Common myeloid progenitor, CD34-positive (primary cell): ENCODE data around the gene CDO1.

Source experiments
- CTCF ChIA-PET: fragments of 350-600 bp; sonication (Branson Sonifier 250); formaldehyde crosslinking; loops from one replicate; lab custom pipeline; 2021; ENCODE audit warnings: antibody characterized with exemption; lab: Charles Lee
- POLR2A ChIA-PET: fragments of 350-600 bp; sonication (Branson Sonifier 250); formaldehyde crosslinking; loops from one replicate; lab custom pipeline; 2021; ENCODE audit warnings: antibody characterized with exemption; lab: Charles Lee
- DNase-seq, 3 donors: peaks; one replicate each; pipeline versions ENCODE4 v3.0.0 to v3.0.0-alpha.2; 2013
- H3K27ac ChIP-seq, 2 experiments: 1 replicate in 1 of 2; 2 replicates in 1 of 2; pipeline ENCODE4 v1.7.0; 2013; ENCODE audit warnings: inconsistent platforms in 2 of 2, low read length in 2 of 2, mild to moderate bottlenecking in 2 of 2, low read depth in 1 of 2, moderate library complexity in 1 of 2; ENCODE audit not compliant: severe bottlenecking in 2 of 2, insufficient read depth in 1 of 2, poor library complexity in 1 of 2
- H3K27me3 ChIP-seq, 5 experiments: replicated peaks in 2 of 5; 1 replicate in 3 of 5; 2 replicates in 2 of 5; pipeline versions ENCODE4 v1.6.1 to v1.7.0; 2013; ENCODE audit warnings: low read length in 4 of 5, mild to moderate bottlenecking in 2 of 5, moderate library complexity in 2 of 5, inconsistent platforms in 1 of 5; ENCODE audit not compliant: insufficient read depth in 5 of 5, control insufficient read depth in 4 of 5
- H3K36me3 ChIP-seq, 4 experiments: 1 replicate in 2 of 4; 2 replicates in 2 of 4; pipeline versions ENCODE4 v1.6.1 to v1.7.0; 2013; ENCODE audit warnings: low read length in 3 of 4, control low read depth in 1 of 4, mild to moderate bottlenecking in 1 of 4; ENCODE audit not compliant: control insufficient read depth in 4 of 4, insufficient read depth in 4 of 4
- H3K4me1 ChIP-seq, 4 experiments: 1 replicate in 3 of 4; 2 replicates in 1 of 4; pipeline versions ENCODE4 v1.6.1 to v1.7.1; 2013; ENCODE audit warnings: low read length in 3 of 4, mild to moderate bottlenecking in 3 of 4, control low read depth in 1 of 4, inconsistent platforms in 1 of 4, moderate library complexity in 1 of 4; ENCODE audit not compliant: control insufficient read depth in 4 of 4, insufficient read depth in 4 of 4; ENCODE audit errors: control extremely low read depth in 1 of 4
- H3K4me3 ChIP-seq, 7 experiments: 1 replicate in 4 of 7; 2 replicates in 3 of 7; pipeline versions ENCODE4 v1.5.1 to v1.7.0; 2013; ENCODE audit warnings: mild to moderate bottlenecking in 7 of 7, low read length in 6 of 7, moderate library complexity in 6 of 7, inconsistent platforms in 2 of 7, low read depth in 2 of 7, control low read depth in 1 of 7; ENCODE audit not compliant: insufficient read depth in 4 of 7, control insufficient read depth in 1 of 7; ENCODE audit errors: extremely low read depth in 1 of 7
- H3K9me3 ChIP-seq, 5 experiments: 1 replicate in 4 of 5; 2 replicates in 1 of 5; pipeline versions ENCODE4 v1.6.1 to v1.7.1; 2013; ENCODE audit warnings: low read length in 4 of 5, mild to moderate bottlenecking in 2 of 5, inconsistent platforms in 1 of 5, low read depth in 1 of 5, moderate library complexity in 1 of 5; ENCODE audit not compliant: control insufficient read depth in 4 of 5, insufficient read depth in 2 of 5; ENCODE audit errors: control extremely low read depth in 1 of 5
- WGBS: methylation state at CpG from one replicate; pipeline ENCODE4 v1.1.5; 2013; ENCODE audit not compliant: insufficient coverage; 5-methylcytosine and 5-hydroxymethylcytosine counted together

Gene CDO1

GRCh38 chr5:115854139-115854538 lies 37.7 kb upstream of the CDO1 start:
- H3K27ac ChIP-seq = no peak overlapping the region
- H3K27me3 ChIP-seq = no peaks in the 10 kb centered on the region
- peaks cover 0 to 7% (median 2%) of the 10 kb centered on the region in 4 experiments for H3K36me3 ChIP-seq
- POLR2A ChIA-PET = no interaction called here
- peaks cover 0 to 9% (median 2%) of the 10 kb centered on the region in 5 experiments for H3K9me3 ChIP-seq
- CTCF ChIA-PET = no interaction called here
- H3K4me1 ChIP-seq = peaks cover 0 to 5% (median 0%) of the 10 kb centered on the region in 4 experiments
- H3K4me3 ChIP-seq = no peak overlapping the region
- no peak for DNase-seq
- 100% methylated on average over 1 of the region's 3 CpGs for WGBS

DNA sequence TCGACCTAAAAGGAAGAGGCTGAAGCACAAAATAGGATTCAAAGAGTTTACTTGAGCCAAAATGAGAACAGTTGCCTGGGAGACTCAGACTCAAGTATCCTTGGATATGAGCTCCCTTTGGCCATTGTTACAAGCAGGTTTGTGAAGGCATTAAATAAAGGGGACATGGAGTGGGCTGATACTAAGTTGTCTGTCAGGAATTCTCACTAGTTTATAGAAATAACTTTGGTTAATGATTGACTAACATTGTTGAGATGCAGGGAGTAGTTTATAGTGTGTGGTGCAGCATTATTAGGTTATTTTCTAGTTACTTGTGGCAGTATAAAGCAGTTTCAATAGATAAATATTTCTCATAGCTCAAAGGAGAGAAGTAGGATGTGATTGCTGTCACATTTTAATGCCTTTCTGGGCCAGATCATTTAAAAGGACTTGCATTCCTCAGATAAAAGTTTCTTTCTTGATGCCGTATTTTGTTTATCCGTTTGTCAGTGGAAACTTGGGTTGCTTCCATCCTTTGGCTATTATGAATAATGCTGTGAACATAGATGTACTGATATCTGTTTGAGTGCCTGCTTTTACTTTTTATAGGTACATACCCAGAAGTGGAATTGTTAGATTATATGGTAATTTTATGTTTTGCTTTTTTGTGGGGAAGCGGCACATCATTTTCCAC lies 34.4 kb upstream of the CDO1 start:
- Histone ChIP-seq H3K9me3 (peaks cover 0 to 9% (median 2%) of the 10 kb centered on the region in 5 experiments), H3K4me3 (no peak overlapping the region), H3K27me3 (no peaks in the 10 kb centered on the region), H3K36me3 (peaks cover 0 to 7% (median 2%) of the 10 kb centered on the region in 4 experiments), H3K4me1 (no peaks in the 10 kb centered on the region), H3K27ac (no peak overlapping the region)
- WGBS = 100% methylated on average over 1 of the region's 4 CpGs
- ChIA-PET CTCF (no interaction called here), POLR2A (no interaction called here)
- no peak for DNase-seq

DNA sequence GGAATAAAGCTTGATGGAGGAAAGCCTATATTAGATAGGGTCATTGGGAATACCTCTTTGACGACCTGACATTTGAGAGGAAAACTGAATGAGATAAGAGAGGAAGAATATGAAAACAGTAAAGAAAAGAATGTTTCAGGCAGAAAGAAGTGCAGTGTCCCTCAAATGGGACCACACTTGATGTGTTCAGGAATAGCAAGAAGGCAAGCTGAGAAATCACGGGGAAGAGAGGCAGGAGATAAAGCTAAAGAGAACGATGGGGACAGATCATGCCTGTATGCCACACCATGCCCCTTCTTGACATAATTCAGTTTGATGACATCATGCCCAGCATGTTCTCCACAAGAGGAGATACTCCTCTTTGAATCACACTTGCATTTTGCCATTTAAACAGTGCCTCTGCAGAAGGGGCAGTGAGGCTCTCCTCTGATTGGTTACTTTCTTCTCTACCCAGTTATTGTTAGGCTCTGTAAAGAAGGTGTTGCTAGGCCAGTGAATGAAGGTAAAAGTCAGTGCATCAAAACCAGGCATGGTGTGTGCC lies 32.9 kb upstream of the CDO1 start:
- peaks cover 0 to 5% (median 2%) of the 10 kb centered on the region in 4 experiments for H3K36me3 ChIP-seq
- ChIA-PET POLR2A (no interaction called here), CTCF (interaction anchor here (0.7 to 0.8 kb wide), 2 partner anchors 10 to 16 kb away, joined by 3 read pairs; no protein-coding TSS in a partner anchor)
- peaks cover 0 to 4% (median 3%) of the 10 kb centered on the region in 4 experiments for H3K4me1 ChIP-seq
- no peaks in the 10 kb centered on the region for H3K27me3 ChIP-seq
- H3K4me3 ChIP-seq = no peak overlapping the region
- WGBS = 98% methylated on average over 3 of the region's 3 CpGs
- DNase-seq = no peak
- H3K9me3 ChIP-seq = peaks cover 0 to 9% (median 2%) of the 10 kb centered on the region in 5 experiments
- no peak overlapping the region for H3K27ac ChIP-seq

GRCh38 chr5:115847290-115847689 lies 30.8 kb upstream of the CDO1 start:
- Histone ChIP-seq H3K4me1 (peaks cover 12 to 23% (median 19%) of the 10 kb centered on the region in 4 experiments), H3K4me3 (no peak overlapping the region), H3K9me3 (no peaks in the 10 kb centered on the region), H3K36me3 (no peaks in the 10 kb centered on the region), H3K27ac (no peak overlapping the region), H3K27me3 (no peaks in the 10 kb centered on the region)
- DNase-seq = no peak
- ChIA-PET CTCF (interaction anchor here (1.2 kb wide), 1 partner anchor 40 kb away, joined by 3 read pairs; no protein-coding TSS in a partner anchor), POLR2A (no interaction called here)
- WGBS = no CpG with 5 or more reads among the region's 7 CpGs

DNA sequence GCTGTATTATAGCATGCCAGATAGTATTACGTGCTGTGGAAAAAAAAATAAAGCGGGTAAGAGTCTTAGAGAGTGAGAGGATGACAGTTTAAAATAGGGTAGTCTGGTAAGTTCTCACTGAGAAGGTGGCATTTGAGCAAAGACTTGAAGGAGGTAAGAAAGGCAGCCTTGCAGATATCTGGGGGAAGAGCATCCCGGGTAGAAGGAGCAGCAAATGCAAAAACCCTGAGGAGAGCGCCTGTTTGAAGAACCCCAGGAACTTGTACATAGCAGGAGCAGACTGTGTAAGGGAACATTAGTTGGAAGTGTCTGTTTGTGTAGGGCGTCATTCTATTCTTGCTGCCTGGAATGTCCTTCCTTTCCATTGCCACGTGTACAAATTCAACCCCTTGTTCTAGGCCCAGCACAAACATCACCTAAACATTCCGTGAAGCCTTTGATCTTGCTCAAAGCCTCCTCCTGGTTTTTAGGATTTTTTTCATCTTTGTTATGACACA lies 27.9 kb upstream of the CDO1 start:
- H3K9me3 ChIP-seq = no peaks in the 10 kb centered on the region
- no peaks in the 10 kb centered on the region for H3K27me3 ChIP-seq
- 95% methylated on average over 6 of the region's 7 CpGs for WGBS
- H3K4me3 ChIP-seq = peak overlapping the region in 1 of 7 experiments; percentile 45
- no peaks in the 10 kb centered on the region for H3K36me3 ChIP-seq
- ChIA-PET POLR2A (no interaction called here), CTCF (interaction anchor here (1.1 kb wide), 1 partner anchor 210 kb away, joined by 3 read pairs; no protein-coding TSS in a partner anchor)
- H3K27ac ChIP-seq = no peak overlapping the region
- DNase-seq = no peak
- peaks cover 21 to 38% (median 29%) of the 10 kb centered on the region in 4 experiments for H3K4me1 ChIP-seq

GRCh38 chr5:115843444-115844130 lies 27.1 kb upstream of the CDO1 start:
- no peaks in the 10 kb centered on the region for H3K36me3 ChIP-seq
- no peaks in the 10 kb centered on the region for H3K27me3 ChIP-seq
- WGBS = no CpG with 5 or more reads among the region's 6 CpGs
- DNase-seq = peak in 1 of 3 donors; percentile 16
- H3K4me3 ChIP-seq = peak overlapping the region in 5 of 7 experiments; percentile 86 to 99 (median 90)
- no peak overlapping the region for H3K27ac ChIP-seq
- peaks cover 21 to 44% (median 34%) of the 10 kb centered on the region in 4 experiments for H3K4me1 ChIP-seq
- ChIA-PET CTCF (interaction anchor here (1.1 to 1.5 kb wide), 3 partner anchors 16 to 229 kb away, joined by 3 to 4 read pairs (median 3); no protein-coding TSS in a partner anchor), POLR2A (no interaction called here)
- no peaks in the 10 kb centered on the region for H3K9me3 ChIP-seq
